GM12878 (cell line): ENCODE measurements around the gene CCDC102B. TPM values are rescaled to one million over a fixed set of nuclear protein-coding genes. Genes with fewer than 3 reads are reported as not detected.

ENCODE experiments used
- ATAC-seq: fragments of 200-7000 bp; cut with Tn5 transposase; 3 replicates; pipeline ENCODE4 v1.9.1; 2020; ENCODE audit warnings: mild to moderate bottlenecking, moderate library complexity
- BruUV-seq: library from RNA; stranded (reverse); fragments of 400-500 nt; replicated peaks from 2 replicates; lab custom pipeline; 2021; lab: Mats Ljungman, UMichigan
- CTCF ChIA-PET: fragments of 300-600 bp; sonication (Branson Sonifier 250); formaldehyde crosslinking; extraction: SDS; loops from one replicate; lab custom pipeline; 2021; ENCODE audit warnings: inconsistent platforms; lab: Yijun Ruan, JAX
- POLR2A ChIA-PET: fragments of 350-600 bp; formaldehyde crosslinking; extraction: SDS; loops from one replicate; lab custom pipeline; 2021; ENCODE audit warnings: inconsistent platforms; lab: Charles Lee
- RAD21 ChIA-PET: fragments of 300-600 bp; sonication (Branson Sonifier 250); formaldehyde crosslinking; loops from one replicate; lab custom pipeline; 2023; ENCODE audit warnings: antibody characterized with exemption; ENCODE audit not compliant: unreplicated experiment; lab: Charles Lee
- SMC1A ChIA-PET: fragments of 300-600 bp; sonication (Branson Sonifier 250); formaldehyde crosslinking; loops from one replicate; lab custom pipeline; 2023; ENCODE audit not compliant: unreplicated experiment, uncharacterized antibody; lab: Charles Lee
- DNase-seq: peaks from one replicate; pipeline ENCODE4 v3.0.0-alpha.2; 2011; ENCODE audit warnings: low read depth, low spot score
- FAIRE-seq: peaks from 3 replicates; lab custom pipeline; 2011; peaks lifted over from hg19 to GRCh38; lab: Jason Lieb, UNC
- H2AFZ ChIP-seq: 2 replicates; pipeline ENCODE4 v1.6.0; 2011; ENCODE audit warnings: low read depth, low read length, control low read depth; ENCODE audit not compliant: control insufficient read depth
- H3K27ac ChIP-seq: 2 replicates; pipeline ENCODE4 v1.5.1; 2011; ENCODE audit warnings: control low read depth; ENCODE audit not compliant: control insufficient read depth, insufficient read depth
- H3K27me3 ChIP-seq, 2 experiments: replicated peaks in 1 of 2; 2 replicates each; pipeline versions ENCODE4 v1.6.0 to v1.6.1; 2011; ENCODE audit warnings: low read length in 1 of 2; ENCODE audit not compliant: control insufficient read depth in 2 of 2, insufficient read depth in 2 of 2
- H3K36me3 ChIP-seq, 2 experiments: 2 replicates each; pipeline ENCODE4 v1.5.1; 2011; ENCODE audit warnings: low read length in 1 of 2; ENCODE audit not compliant: control insufficient read depth in 2 of 2, insufficient read depth in 2 of 2
- H3K4me1 ChIP-seq: 2 replicates; pipeline ENCODE4 v1.6.1; 2011; ENCODE audit warnings: mild to moderate bottlenecking, low read length, moderate library complexity, mixed read lengths; ENCODE audit not compliant: control insufficient read depth, insufficient read depth
- H3K4me2 ChIP-seq: 2 replicates; pipeline ENCODE4 v1.6.0; 2011; ENCODE audit warnings: control low read depth; ENCODE audit not compliant: control insufficient read depth, insufficient read depth
- H3K4me3 ChIP-seq: fragments of 200-600 bp; sonication (generic); 2 replicates; pipeline ENCODE4 v1.5.1; 2016
- H3K79me2 ChIP-seq: 2 replicates; pipeline ENCODE4 v1.6.0; 2011; ENCODE audit warnings: low read length; ENCODE audit not compliant: control insufficient read depth, insufficient read depth
- H3K9ac ChIP-seq: 2 replicates; pipeline ENCODE4 v1.8.0; 2011; ENCODE audit warnings: low read length, control low read depth, mixed read lengths; ENCODE audit not compliant: control insufficient read depth, insufficient read depth
- H3K9me3 ChIP-seq: replicated peaks from 3 replicates; pipeline ENCODE4 v1.5.1; 2011; ENCODE audit warnings: mild to moderate bottlenecking, low read length; ENCODE audit not compliant: control insufficient read depth, insufficient read depth
- H4K20me1 ChIP-seq: 2 replicates; pipeline ENCODE4 v1.6.0; 2011; ENCODE audit not compliant: control insufficient read depth, insufficient read depth
- BHLHE40 ChIP-seq, 2 experiments: fragments of 450-650 bp in 1 of 2; IDR thresholded peaks; 2 replicates each; pipeline ENCODE4 v1.6.1; 2011 to 2017; ENCODE audit warnings: low read depth in 2 of 2, borderline replicate concordance in 1 of 2, improper control_type of control experiment in 1 of 2, low read length in 1 of 2, mild to moderate bottlenecking in 1 of 2
- BRCA1 ChIP-seq: IDR thresholded peaks from 2 replicates; pipeline ENCODE4 v1.6.1; 2011; ENCODE audit warnings: low read depth, low read length, improper control_type of control experiment
- DPF2 ChIP-seq: fragments of 450-650 bp; IDR thresholded peaks from 2 replicates; pipeline ENCODE4 v1.6.1; 2017; ENCODE audit warnings: mild to moderate bottlenecking
- ETV6 ChIP-seq, 2 experiments: fragments of 450-650 bp in 1 of 2; IDR thresholded peaks in 1 of 2; conservative IDR thresholded peaks in 1 of 2; 2 replicates each; pipeline ENCODE4 v1.6.1; 2014; ENCODE audit warnings: antibody characterized with exemption in 1 of 2, borderline replicate concordance in 1 of 2, low read depth in 1 of 2, mild to moderate bottlenecking in 1 of 2, moderate library complexity in 1 of 2
- KDM1A ChIP-seq: fragments of 200-600 bp; sonication (generic); IDR thresholded peaks from 2 replicates; pipeline ENCODE4 v1.6.1; 2016; ENCODE audit warnings: borderline replicate concordance
- MXI1 ChIP-seq: fragments of 150-350 bp; IDR thresholded peaks from 2 replicates; pipeline ENCODE4 v1.6.1; 2011; ENCODE audit warnings: low read depth, mild to moderate bottlenecking, inconsistent platforms, low read length, improper control_type of control experiment
- NFYA ChIP-seq: IDR thresholded peaks from 2 replicates; pipeline ENCODE4 v1.6.1; 2011; ENCODE audit warnings: low read depth, mild to moderate bottlenecking, low read length, improper control_type of control experiment, borderline replicate concordance
- NRF1 ChIP-seq: conservative IDR thresholded peaks from 2 replicates; pipeline ENCODE4 v1.6.1; 2011; ENCODE audit warnings: mild to moderate bottlenecking, low read depth, low read length, improper control_type of control experiment
- PML ChIP-seq: IDR thresholded peaks from 2 replicates; pipeline ENCODE4 v1.6.1; 2012; ENCODE audit warnings: low read length, inconsistent platforms
- POU2F2 ChIP-seq: IDR thresholded peaks from 3 replicates; pipeline ENCODE4 v1.6.1; 2011; ENCODE audit warnings: low read depth, mild to moderate bottlenecking, low read length, borderline replicate concordance
- RELA ChIP-seq: fragments of 450-650 bp; IDR thresholded peaks from 2 replicates; pipeline ENCODE4 v1.8.0; 2014; ENCODE audit warnings: borderline replicate concordance; ENCODE audit not compliant: partially characterized antibody
- STAT1 ChIP-seq: fragments of 450-650 bp; conservative IDR thresholded peaks from 2 replicates; pipeline ENCODE4 v1.6.1; 2014; ENCODE audit warnings: antibody characterized with exemption, mild to moderate bottlenecking
- YY1 ChIP-seq: IDR thresholded peaks from 2 replicates; pipeline ENCODE4 v1.6.1; 2011; ENCODE audit warnings: low read depth, mild to moderate bottlenecking, low read length
- ZNF274 ChIP-seq: IDR thresholded peaks from one replicate; pipeline ENCODE4 v1.8.0; 2011; ENCODE audit not compliant: insufficient read length, insufficient read depth
- WGBS: methylation state at CpG from one replicate; pipeline ENCODE4 v1.1.6; 2016; ENCODE audit warnings: low lambda C conversion rate; ENCODE audit not compliant: insufficient replicate concordance, insufficient coverage; ENCODE audit errors: missing lambda C conversion rate; 5-methylcytosine and 5-hydroxymethylcytosine counted together
- in situ Hi-C: fragments of 300-500 bp; cut with MboI; formaldehyde crosslinking; loops from 9 replicates; pipeline ENCODE4 v1.14.3; 2018; ENCODE audit warnings: mixed read lengths
- intact Hi-C: fragments of 100-400 bp; cut with micrococcal nuclease; formaldehyde crosslinking; loops from one replicate; pipeline ENCODE4 v1.14.2; 2022; ENCODE audit not compliant: unreplicated experiment
- polyA plus RNA-seq, 11 experiments: library from polyadenylated mRNA; depleted of rRNA in 4 of 11; unstranded in 6 of 11; stranded (reverse) in 5 of 11; fragments of >200 nt; fragmentation: Nextera tagmentation in 4 of 11; fragmentation: Illumina TruSeq in 1 of 11; extraction: Ambion mirVana in 4 of 11; extraction: Trizol in 1 of 11; gene quantifications; 1 replicate in 1 of 11; 2 replicates in 10 of 11; pipeline versions ENCODE4 v1.2.1 to v1.2.3, GENCODE V29; 2011 to 2016; ENCODE audit warnings: inconsistent platforms in 2 of 11, missing spikeins in 2 of 11, low read depth in 1 of 11
- total RNA-seq, 4 experiments: library from RNA; depleted of rRNA in 3 of 4; stranded (reverse); fragments of >200 nt in 3 of 4; fragmentation: Illumina TruSeq in 1 of 4; extraction: Trizol in 1 of 4; gene quantifications; 2 replicates each; pipeline versions ENCODE4 v1.2.1 to v1.2.3, GENCODE V29; 2013 to 2021
- TF ChIP-seq, protein P1 (sequence below): IDR thresholded peaks from 2 replicates; pipeline ENCODE4 v1.6.1; 2012; ENCODE audit warnings: low read depth, low read length, improper control_type of control experiment
- TF ChIP-seq, protein P2 (sequence below): fragments of 450-650 bp; IDR thresholded peaks from 2 replicates; pipeline ENCODE4 v1.6.1; 2017; ENCODE audit warnings: mild to moderate bottlenecking, moderate library complexity
- TF ChIP-seq, protein P3 (sequence below): fragments of 450-650 bp; IDR thresholded peaks from 2 replicates; pipeline ENCODE4 v1.6.1; 2017; ENCODE audit warnings: borderline replicate concordance

The CCDC102B gene
- total and polyA plus RNA-seq, 10 of the 15 experiments (the other 5 are each of a cell fraction or from before 2014, with no cell fraction given), result 2.7 to 4.7 (median 3.3) TPM

DNA sequence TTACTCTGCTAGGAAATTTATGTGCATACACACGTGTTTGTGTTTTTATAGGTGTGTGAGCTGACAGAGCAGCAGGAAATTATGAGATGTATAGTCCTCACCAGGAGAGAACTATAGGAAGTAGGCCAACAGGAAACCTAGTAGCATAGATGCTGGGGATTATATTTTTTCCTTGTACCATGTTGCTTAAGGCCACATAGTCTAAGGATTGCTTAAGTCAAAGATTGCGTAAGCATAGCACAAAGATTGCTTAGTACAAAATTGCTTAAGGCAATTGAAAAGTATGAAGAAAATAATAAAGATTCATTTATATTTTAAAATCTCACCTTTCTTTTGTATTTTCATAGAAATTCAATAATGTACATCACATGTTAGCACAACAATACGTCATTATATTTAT, 18.7 kb upstream of the CCDC102B start:
- SMC1A ChIA-PET, result no interaction called here
- CTCF ChIA-PET, result no interaction called here
- in situ Hi-C loops (no loop called here), intact Hi-C loops (no loop called here)
- no TSS peak for BruUV-seq
- 34% methylated on average over 3 of the region's 3 CpGs for WGBS
- H4K20me1 ChIP-seq, result no peaks in the 10 kb centered on the region
- H3K4me1 ChIP-seq, result no peaks in the 10 kb centered on the region
- no peak overlapping the region for H2AFZ ChIP-seq
- DNase-seq (no peak), FAIRE-seq (no peak)
- H3K27me3 ChIP-seq, result no peaks in the 10 kb centered on the region
- no peaks in the 10 kb centered on the region for H3K9me3 ChIP-seq
- no peak overlapping the region for H3K4me2 ChIP-seq
- no peak overlapping the region for H3K9ac ChIP-seq
- no peaks in the 10 kb centered on the region for H3K36me3 ChIP-seq
- no peaks in the 10 kb centered on the region for H3K79me2 ChIP-seq
- no peak for TF ChIP-seq BRCA1
- no peak for TF ChIP-seq NRF1
- TF ChIP-seq KDM1A, result no peak
- TF ChIP-seq, protein P1, sequence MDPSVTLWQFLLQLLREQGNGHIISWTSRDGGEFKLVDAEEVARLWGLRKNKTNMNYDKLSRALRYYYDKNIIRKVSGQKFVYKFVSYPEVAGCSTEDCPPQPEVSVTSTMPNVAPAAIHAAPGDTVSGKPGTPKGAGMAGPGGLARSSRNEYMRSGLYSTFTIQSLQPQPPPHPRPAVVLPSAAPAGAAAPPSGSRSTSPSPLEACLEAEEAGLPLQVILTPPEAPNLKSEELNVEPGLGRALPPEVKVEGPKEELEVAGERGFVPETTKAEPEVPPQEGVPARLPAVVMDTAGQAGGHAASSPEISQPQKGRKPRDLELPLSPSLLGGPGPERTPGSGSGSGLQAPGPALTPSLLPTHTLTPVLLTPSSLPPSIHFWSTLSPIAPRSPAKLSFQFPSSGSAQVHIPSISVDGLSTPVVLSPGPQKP, result no peak
- TF ChIP-seq MXI1, result no peak
- no peak for TF ChIP-seq YY1
- TF ChIP-seq NFYA, result no peak
- TF ChIP-seq STAT1, result no peak
- TF ChIP-seq RELA, result no peak
- TF ChIP-seq PML, result no peak
- no peak for TF ChIP-seq ZNF274
- no peak for TF ChIP-seq DPF2
- TF ChIP-seq POU2F2, result no peak
- TF ChIP-seq, protein P2, sequence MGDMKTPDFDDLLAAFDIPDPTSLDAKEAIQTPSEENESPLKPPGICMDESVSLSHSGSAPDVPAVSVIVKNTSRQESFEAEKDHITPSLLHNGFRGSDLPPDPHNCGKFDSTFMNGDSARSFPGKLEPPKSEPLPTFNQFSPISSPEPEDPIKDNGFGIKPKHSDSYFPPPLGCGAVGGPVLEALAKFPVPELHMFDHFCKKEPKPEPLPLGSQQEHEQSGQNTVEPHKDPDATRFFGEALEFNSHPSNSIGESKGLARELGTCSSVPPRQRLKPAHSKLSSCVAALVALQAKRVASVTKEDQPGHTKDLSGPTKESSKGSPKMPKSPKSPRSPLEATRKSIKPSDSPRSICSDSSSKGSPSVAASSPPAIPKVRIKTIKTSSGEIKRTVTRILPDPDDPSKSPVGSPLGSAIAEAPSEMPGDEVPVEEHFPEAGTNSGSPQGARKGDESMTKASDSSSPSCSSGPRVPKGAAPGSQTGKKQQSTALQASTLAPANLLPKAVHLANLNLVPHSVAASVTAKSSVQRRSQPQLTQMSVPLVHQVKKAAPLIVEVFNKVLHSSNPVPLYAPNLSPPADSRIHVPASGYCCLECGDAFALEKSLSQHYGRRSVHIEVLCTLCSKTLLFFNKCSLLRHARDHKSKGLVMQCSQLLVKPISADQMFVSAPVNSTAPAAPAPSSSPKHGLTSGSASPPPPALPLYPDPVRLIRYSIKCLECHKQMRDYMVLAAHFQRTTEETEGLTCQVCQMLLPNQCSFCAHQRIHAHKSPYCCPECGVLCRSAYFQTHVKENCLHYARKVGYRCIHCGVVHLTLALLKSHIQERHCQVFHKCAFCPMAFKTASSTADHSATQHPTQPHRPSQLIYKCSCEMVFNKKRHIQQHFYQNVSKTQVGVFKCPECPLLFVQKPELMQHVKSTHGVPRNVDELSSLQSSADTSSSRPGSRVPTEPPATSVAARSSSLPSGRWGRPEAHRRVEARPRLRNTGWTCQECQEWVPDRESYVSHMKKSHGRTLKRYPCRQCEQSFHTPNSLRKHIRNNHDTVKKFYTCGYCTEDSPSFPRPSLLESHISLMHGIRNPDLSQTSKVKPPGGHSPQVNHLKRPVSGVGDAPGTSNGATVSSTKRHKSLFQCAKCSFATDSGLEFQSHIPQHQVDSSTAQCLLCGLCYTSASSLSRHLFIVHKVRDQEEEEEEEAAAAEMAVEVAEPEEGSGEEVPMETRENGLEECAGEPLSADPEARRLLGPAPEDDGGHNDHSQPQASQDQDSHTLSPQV, result no peak
- no peak for TF ChIP-seq BHLHE40 (IDR thresholded peaks at IDR 0.05; ENCODE audit: borderline replicate concordance in 1 of 2, low read depth in 2 of 2, low read length in 1 of 2)
- TF ChIP-seq ETV6 (conservative IDR thresholded peaks at IDR 0.05 in 1 of 2, IDR thresholded peaks at IDR 0.05 in 1 of 2; ENCODE audit: borderline replicate concordance in 1 of 2, low read depth in 1 of 2), result no peak
- TF ChIP-seq, protein P3, sequence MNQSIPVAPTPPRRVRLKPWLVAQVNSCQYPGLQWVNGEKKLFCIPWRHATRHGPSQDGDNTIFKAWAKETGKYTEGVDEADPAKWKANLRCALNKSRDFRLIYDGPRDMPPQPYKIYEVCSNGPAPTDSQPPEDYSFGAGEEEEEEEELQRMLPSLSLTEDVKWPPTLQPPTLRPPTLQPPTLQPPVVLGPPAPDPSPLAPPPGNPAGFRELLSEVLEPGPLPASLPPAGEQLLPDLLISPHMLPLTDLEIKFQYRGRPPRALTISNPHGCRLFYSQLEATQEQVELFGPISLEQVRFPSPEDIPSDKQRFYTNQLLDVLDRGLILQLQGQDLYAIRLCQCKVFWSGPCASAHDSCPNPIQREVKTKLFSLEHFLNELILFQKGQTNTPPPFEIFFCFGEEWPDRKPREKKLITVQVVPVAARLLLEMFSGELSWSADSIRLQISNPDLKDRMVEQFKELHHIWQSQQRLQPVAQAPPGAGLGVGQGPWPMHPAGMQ, result no peak
- TF ChIP-seq, all 136 proteins: peak for 0
- RAD21 ChIA-PET, result no interaction called here
- ATAC-seq, result no peak
- H3K27ac ChIP-seq, result no peak overlapping the region
- POLR2A ChIA-PET, result no interaction called here
- H3K4me3 ChIP-seq, result no peak overlapping the region
